ENCODE measurements around the gene GIPC3. TPM values are rescaled to one million over a fixed set of nuclear protein-coding genes. Genes with fewer than 3 reads are reported as not detected.

The GIPC3 gene
- total RNA-seq, 1 experiment from 2014 or later, result not detected

DNA sequence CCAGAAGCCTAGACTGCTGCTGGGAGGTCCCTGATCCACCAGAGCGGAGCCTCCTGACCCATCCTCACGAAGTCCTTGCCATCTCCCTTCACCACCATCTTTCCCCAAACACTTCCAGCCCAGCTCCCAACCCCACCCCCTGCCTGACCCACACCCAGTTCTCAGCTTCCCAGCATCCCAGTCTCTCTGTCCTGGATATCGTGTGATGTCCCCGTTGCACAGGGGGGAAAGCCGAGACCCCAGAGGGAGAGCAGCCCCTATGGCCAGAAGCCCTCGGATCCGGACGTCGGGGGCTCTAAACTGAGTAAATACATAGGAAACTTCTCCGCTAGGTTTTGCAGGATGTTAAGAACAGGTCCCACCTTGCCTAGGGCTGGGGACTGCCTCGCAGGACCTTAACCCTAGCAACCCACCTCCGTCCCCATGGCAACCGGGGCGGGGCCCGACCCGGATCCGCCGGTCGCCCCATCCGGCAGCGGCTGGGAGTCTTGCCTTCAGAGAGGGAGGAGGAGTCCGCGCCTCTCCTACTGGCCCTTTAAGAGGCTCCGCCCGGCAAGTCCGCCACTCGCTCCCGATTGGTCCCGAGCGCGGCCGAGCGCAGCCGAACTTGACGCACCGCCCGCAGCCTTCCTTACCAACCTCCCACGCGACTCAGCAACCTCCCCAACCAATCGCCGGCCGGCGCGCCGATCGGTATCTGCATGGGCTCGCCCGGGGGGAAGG, 13.0 kb upstream of the GIPC3 start:
- H3K9me3 Mint-ChIP-seq (ENCODE audit: unreplicated experiment), result no peaks in the 10 kb centered on the region
- H3K4me3 Mint-ChIP-seq (ENCODE audit: unreplicated experiment), result peak overlapping the region; percentile 79
- DNase-seq (ENCODE audit: unreplicated experiment), result peak; percentile 100
- ChIA-PET POLR2A (interaction anchor here (0.6 kb wide), 1 partner anchor 71 kb away, joined by 3 read pairs; no protein-coding TSS in a partner anchor), CTCF (interaction anchor here (0.6 kb wide), 1 partner anchor 16 kb away, joined by 4 read pairs; no protein-coding TSS in a partner anchor)
- intact Hi-C loops (cut with micrococcal nuclease), result loop anchor here (1.0 kb wide), 1 partner anchor 15 kb away; the partner anchor contains the start of gene MFSD12
- H3K27me3 Mint-ChIP-seq (ENCODE audit: insufficient read depth, unreplicated experiment), result no peaks in the 10 kb centered on the region
- no TSS peak for BruUV-seq (replicated peaks)
- TF ChIP-seq, protein P1, sequence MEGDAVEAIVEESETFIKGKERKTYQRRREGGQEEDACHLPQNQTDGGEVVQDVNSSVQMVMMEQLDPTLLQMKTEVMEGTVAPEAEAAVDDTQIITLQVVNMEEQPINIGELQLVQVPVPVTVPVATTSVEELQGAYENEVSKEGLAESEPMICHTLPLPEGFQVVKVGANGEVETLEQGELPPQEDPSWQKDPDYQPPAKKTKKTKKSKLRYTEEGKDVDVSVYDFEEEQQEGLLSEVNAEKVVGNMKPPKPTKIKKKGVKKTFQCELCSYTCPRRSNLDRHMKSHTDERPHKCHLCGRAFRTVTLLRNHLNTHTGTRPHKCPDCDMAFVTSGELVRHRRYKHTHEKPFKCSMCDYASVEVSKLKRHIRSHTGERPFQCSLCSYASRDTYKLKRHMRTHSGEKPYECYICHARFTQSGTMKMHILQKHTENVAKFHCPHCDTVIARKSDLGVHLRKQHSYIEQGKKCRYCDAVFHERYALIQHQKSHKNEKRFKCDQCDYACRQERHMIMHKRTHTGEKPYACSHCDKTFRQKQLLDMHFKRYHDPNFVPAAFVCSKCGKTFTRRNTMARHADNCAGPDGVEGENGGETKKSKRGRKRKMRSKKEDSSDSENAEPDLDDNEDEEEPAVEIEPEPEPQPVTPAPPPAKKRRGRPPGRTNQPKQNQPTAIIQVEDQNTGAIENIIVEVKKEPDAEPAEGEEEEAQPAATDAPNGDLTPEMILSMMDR (IDR thresholded peaks at IDR 0.05; ENCODE audit: unreplicated experiment), result no peak
- peaks cover 30% of the 10 kb centered on the region for H3K36me3 Mint-ChIP-seq (ENCODE audit: insufficient read depth, unreplicated experiment)
- no peak overlapping the region for H3K27ac Mint-ChIP-seq (ENCODE audit: low read depth, unreplicated experiment)
- H3K4me1 Mint-ChIP-seq (ENCODE audit: insufficient read depth, unreplicated experiment), result peaks cover 4% of the 10 kb centered on the region

DNA sequence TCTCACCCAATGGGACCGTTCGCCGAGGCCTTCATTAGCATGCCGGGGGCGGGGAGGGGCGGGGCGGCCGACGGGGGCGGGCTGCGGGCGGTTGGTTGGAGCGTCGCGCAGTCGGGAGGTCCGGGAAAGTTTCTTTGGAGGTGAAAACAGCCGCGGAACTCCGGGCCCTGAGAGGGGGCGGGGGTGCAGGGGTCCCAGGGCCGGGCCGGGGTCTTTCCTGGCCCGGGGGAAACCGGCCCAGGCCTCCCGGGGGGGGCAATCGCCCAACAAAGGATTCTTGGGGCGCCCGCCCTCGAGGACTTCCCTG, 12.5 kb upstream of the GIPC3 start, which contains the start of gene HMG20B:
TSS of gene HMG20B (plus strand) at position 90 of the 307 bp plus-strand sequence. CDS start 366 bp downstream, outside the sequence.
- Mint-ChIP-seq H3K27me3 (ENCODE audit: insufficient read depth, unreplicated experiment) (no peaks in the 10 kb centered on the region), H3K4me3 (ENCODE audit: unreplicated experiment) (peak within 1 kb of the TSS; percentile 79), H3K27ac (ENCODE audit: low read depth, unreplicated experiment) (peak within 1 kb of the TSS; percentile 51), H3K9me3 (ENCODE audit: unreplicated experiment) (no peaks in the 10 kb centered on the region), H3K4me1 (ENCODE audit: insufficient read depth, unreplicated experiment) (peaks cover 4% of the 10 kb centered on the region), H3K36me3 (ENCODE audit: insufficient read depth, unreplicated experiment) (peaks cover 31% of the 10 kb centered on the region)
- intact Hi-C loops (cut with micrococcal nuclease), result loop anchor here (1.0 kb wide), 1 partner anchor 16 kb away; the partner anchor contains the start of gene MFSD12
- no TSS peak for BruUV-seq (replicated peaks)
- no peak for DNase-seq (ENCODE audit: unreplicated experiment)
- TF ChIP-seq, protein P1 (IDR thresholded peaks at IDR 0.05; ENCODE audit: unreplicated experiment), result no peak
- ChIA-PET CTCF (no interaction called here), POLR2A (interaction anchor here (1.5 to 1.9 kb wide), 3 partner anchors 16 to 190 kb away, joined by 3 to 18 read pairs (median 12); partner anchors contain the start of genes MFSD12 and MRPL54)

DNA sequence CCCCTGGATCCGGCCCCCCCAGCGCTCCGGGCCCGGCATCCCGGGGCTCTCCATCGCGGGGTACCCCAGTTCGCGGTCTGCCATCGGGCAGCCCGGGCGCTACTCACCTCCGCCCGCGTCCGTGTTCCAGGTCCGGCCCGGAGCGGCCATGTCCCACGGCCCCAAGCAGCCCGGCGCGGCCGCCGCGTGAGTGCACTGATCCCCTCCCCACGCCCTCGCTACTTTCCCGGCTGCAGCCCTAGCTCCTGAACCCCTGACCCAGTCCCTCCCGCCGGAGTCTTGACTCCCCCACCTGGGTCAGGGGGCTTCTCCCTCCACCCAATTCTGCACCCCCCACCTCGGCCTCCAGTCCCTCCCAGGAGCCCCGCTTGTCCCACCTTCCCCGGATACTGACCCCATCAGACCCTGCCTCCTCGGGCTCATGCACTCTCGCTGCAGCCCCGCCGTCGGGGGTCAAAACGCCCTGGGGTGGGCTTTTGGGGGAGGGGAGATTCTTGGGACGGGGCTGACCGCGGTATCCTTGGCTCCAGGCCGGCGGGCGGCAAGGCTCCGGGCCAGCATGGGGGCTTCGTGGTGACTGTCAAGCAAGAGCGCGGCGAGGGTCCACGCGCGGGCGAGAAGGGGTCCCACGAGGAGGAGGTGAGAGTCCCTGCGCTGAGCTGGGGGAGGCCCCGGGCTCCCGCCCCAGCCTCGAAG, 12.0 kb upstream of the GIPC3 start:
- no peak for DNase-seq (ENCODE audit: unreplicated experiment)
- TF ChIP-seq, protein P1 (IDR thresholded peaks at IDR 0.05; ENCODE audit: unreplicated experiment), result no peak
- Mint-ChIP-seq H3K9me3 (ENCODE audit: unreplicated experiment) (no peaks in the 10 kb centered on the region), H3K4me1 (ENCODE audit: insufficient read depth, unreplicated experiment) (peaks cover 4% of the 10 kb centered on the region), H3K4me3 (ENCODE audit: unreplicated experiment) (peak overlapping the region; percentile 79), H3K27me3 (ENCODE audit: insufficient read depth, unreplicated experiment) (no peaks in the 10 kb centered on the region), H3K36me3 (ENCODE audit: insufficient read depth, unreplicated experiment) (peaks cover 35% of the 10 kb centered on the region), H3K27ac (ENCODE audit: low read depth, unreplicated experiment) (peak overlapping the region; percentile 51)
- intact Hi-C loops (cut with micrococcal nuclease), result no loop called here
- ChIA-PET POLR2A (interaction anchor here (0.6 to 1.9 kb wide), 7 partner anchors 9 to 295 kb away, joined by 3 to 18 read pairs (median 4); partner anchors contain the start of genes MFSD12 and MRPL54), CTCF (no interaction called here)
- BruUV-seq (replicated peaks), result TSS peak; percentile 35

All from MCF 10A (cell line).